Measurements from ENCODE around the gene TCP11L2. TPM values are rescaled to one million over a fixed set of nuclear protein-coding genes. Genes with fewer than 3 reads are reported as not detected.

The TCP11L2 gene
- polyA plus RNA-seq, 1 donor = 12.7 TPM

- Histone ChIP-seq H3K9me3 (ENCODE audit: control insufficient read depth, low read depth, low read length) (no peaks in the 10 kb centered on the region), H3K4me3 (ENCODE audit: low read length) (no peak overlapping the region), H3K36me3 (ENCODE audit: control insufficient read depth, insufficient read depth, low read length) (no peaks in the 10 kb centered on the region), H3K27ac (ENCODE audit: low read length) (no peak overlapping the region), H3K27me3 (ENCODE audit: control insufficient read depth, insufficient read depth, low read length) (no peaks in the 10 kb centered on the region), H3K4me1 (ENCODE audit: control insufficient read depth, insufficient read depth, low read length) (peaks cover 11% of the 10 kb centered on the region)
- no peak for DNase-seq
- WGBS (ENCODE audit: insufficient coverage, low lambda C conversion rate) = 100% methylated on average over 3 of the region's 5 CpGs
Measured at GRCh38 chr12:106271575-106272505, 30.7 kb upstream of the TCP11L2 start.

- H3K27ac ChIP-seq (ENCODE audit: low read length) = no peak overlapping the region
- H3K4me1 ChIP-seq (ENCODE audit: control insufficient read depth, insufficient read depth, low read length) = peaks cover 11% of the 10 kb centered on the region
Measured at GRCh38 chr12:106273491-106273890, 29.0 kb upstream of the TCP11L2 start.

GRCh38 chr12:106274012-106274411 lies 28.5 kb upstream of the TCP11L2 start:
- Histone ChIP-seq H3K4me1 (ENCODE audit: control insufficient read depth, insufficient read depth, low read length) (peaks cover 11% of the 10 kb centered on the region), H3K4me3 (ENCODE audit: low read length) (no peak overlapping the region), H3K27ac (ENCODE audit: low read length) (peak overlapping the region; percentile 58), H3K27me3 (ENCODE audit: control insufficient read depth, insufficient read depth, low read length) (no peaks in the 10 kb centered on the region), H3K9me3 (ENCODE audit: control insufficient read depth, low read depth, low read length) (no peaks in the 10 kb centered on the region), H3K36me3 (ENCODE audit: control insufficient read depth, insufficient read depth, low read length) (no peaks in the 10 kb centered on the region)
- WGBS (ENCODE audit: insufficient coverage, low lambda C conversion rate) = 62% methylated on average over 4 of the region's 6 CpGs
- DNase-seq = no peak

More at GRCh38 chr12:106273491-106273890, 29.0 kb upstream of the TCP11L2 start:
- Histone ChIP-seq H3K27me3 (ENCODE audit: control insufficient read depth, insufficient read depth, low read length) (no peaks in the 10 kb centered on the region), H3K4me3 (ENCODE audit: low read length) (no peak overlapping the region), H3K36me3 (ENCODE audit: control insufficient read depth, insufficient read depth, low read length) (no peaks in the 10 kb centered on the region), H3K9me3 (ENCODE audit: control insufficient read depth, low read depth, low read length) (no peaks in the 10 kb centered on the region)
- no peak for DNase-seq
- no CpG with 5 or more reads among the region's 6 CpGs for whole genome bisulfite sequencing (ENCODE audit: insufficient coverage, low lambda C conversion rate)

- Histone ChIP-seq H3K4me3 (ENCODE audit: low read length) (no peak overlapping the region), H3K36me3 (ENCODE audit: control insufficient read depth, insufficient read depth, low read length) (no peaks in the 10 kb centered on the region), H3K9me3 (ENCODE audit: control insufficient read depth, low read depth, low read length) (no peaks in the 10 kb centered on the region), H3K27ac (ENCODE audit: low read length) (peak overlapping the region; percentile 58), H3K27me3 (ENCODE audit: control insufficient read depth, insufficient read depth, low read length) (no peaks in the 10 kb centered on the region), H3K4me1 (ENCODE audit: control insufficient read depth, insufficient read depth, low read length) (peaks cover 11% of the 10 kb centered on the region)
- WGBS (ENCODE audit: insufficient coverage, low lambda C conversion rate) = no CpG with 5 or more reads among the region's 7 CpGs
- DNase-seq = peak; percentile 47 to 79
Measured at GRCh38 chr12:106274575-106275121, 27.9 kb upstream of the TCP11L2 start.

GRCh38 chr12:106275458-106275857 lies 27.1 kb upstream of the TCP11L2 start:
- Histone ChIP-seq H3K4me1 (ENCODE audit: control insufficient read depth, insufficient read depth, low read length) (peaks cover 11% of the 10 kb centered on the region), H3K27me3 (ENCODE audit: control insufficient read depth, insufficient read depth, low read length) (no peaks in the 10 kb centered on the region), H3K4me3 (ENCODE audit: low read length) (no peak overlapping the region), H3K36me3 (ENCODE audit: control insufficient read depth, insufficient read depth, low read length) (no peaks in the 10 kb centered on the region), H3K9me3 (ENCODE audit: control insufficient read depth, low read depth, low read length) (no peaks in the 10 kb centered on the region), H3K27ac (ENCODE audit: low read length) (no peak overlapping the region)
- WGBS (ENCODE audit: insufficient coverage, low lambda C conversion rate) = no CpG with 5 or more reads among the region's 9 CpGs
- no peak for DNase-seq

- Histone ChIP-seq H3K9me3 (ENCODE audit: control insufficient read depth, low read depth, low read length) (no peaks in the 10 kb centered on the region), H3K27ac (ENCODE audit: low read length) (no peak overlapping the region), H3K4me3 (ENCODE audit: low read length) (no peak overlapping the region), H3K27me3 (ENCODE audit: control insufficient read depth, insufficient read depth, low read length) (no peaks in the 10 kb centered on the region), H3K4me1 (ENCODE audit: control insufficient read depth, insufficient read depth, low read length) (peaks cover 11% of the 10 kb centered on the region), H3K36me3 (ENCODE audit: control insufficient read depth, insufficient read depth, low read length) (no peaks in the 10 kb centered on the region)
- DNase-seq = no peak
- WGBS (ENCODE audit: insufficient coverage, low lambda C conversion rate) = no CpG with 5 or more reads among the region's 4 CpGs
Measured at GRCh38 chr12:106276032-106276740, 26.3 kb upstream of the TCP11L2 start.

GRCh38 chr12:106280106-106280505 lies 22.4 kb upstream of the TCP11L2 start:
- Histone ChIP-seq H3K27me3 (ENCODE audit: control insufficient read depth, insufficient read depth, low read length) (no peaks in the 10 kb centered on the region), H3K27ac (ENCODE audit: low read length) (no peak overlapping the region), H3K4me1 (ENCODE audit: control insufficient read depth, insufficient read depth, low read length) (peaks cover 11% of the 10 kb centered on the region), H3K4me3 (ENCODE audit: low read length) (no peak overlapping the region), H3K36me3 (ENCODE audit: control insufficient read depth, insufficient read depth, low read length) (no peaks in the 10 kb centered on the region), H3K9me3 (ENCODE audit: control insufficient read depth, low read depth, low read length) (peaks cover 9% of the 10 kb centered on the region)
- no peak for DNase-seq
- 71% methylated on average over 1 of the region's 4 CpGs for WGBS (ENCODE audit: insufficient coverage, low lambda C conversion rate)

- Histone ChIP-seq H3K4me1 (ENCODE audit: control insufficient read depth, insufficient read depth, low read length) (peaks cover 8% of the 10 kb centered on the region), H3K9me3 (ENCODE audit: control insufficient read depth, low read depth, low read length) (peaks cover 9% of the 10 kb centered on the region), H3K27me3 (ENCODE audit: control insufficient read depth, insufficient read depth, low read length) (no peaks in the 10 kb centered on the region), H3K27ac (ENCODE audit: low read length) (no peak overlapping the region), H3K4me3 (ENCODE audit: low read length) (no peak overlapping the region), H3K36me3 (ENCODE audit: control insufficient read depth, insufficient read depth, low read length) (no peaks in the 10 kb centered on the region)
- 83% methylated on average over 2 of the region's 3 CpGs for WGBS (ENCODE audit: insufficient coverage, low lambda C conversion rate)
- DNase-seq = no peak
Measured at GRCh38 chr12:106281056-106281782, 21.3 kb upstream of the TCP11L2 start.

GRCh38 chr12:106281804-106282203 lies 20.7 kb upstream of the TCP11L2 start:
- no CpG with 5 or more reads among the region's 4 CpGs for WGBS (ENCODE audit: insufficient coverage, low lambda C conversion rate)
- DNase-seq = no peak
- Histone ChIP-seq H3K27me3 (ENCODE audit: control insufficient read depth, insufficient read depth, low read length) (no peaks in the 10 kb centered on the region), H3K27ac (ENCODE audit: low read length) (no peak overlapping the region), H3K36me3 (ENCODE audit: control insufficient read depth, insufficient read depth, low read length) (no peaks in the 10 kb centered on the region), H3K4me3 (ENCODE audit: low read length) (no peak overlapping the region), H3K9me3 (ENCODE audit: control insufficient read depth, low read depth, low read length) (peaks cover 9% of the 10 kb centered on the region), H3K4me1 (ENCODE audit: control insufficient read depth, insufficient read depth, low read length) (peaks cover 8% of the 10 kb centered on the region)

Data from large intestine (tissue), 3 donors.